Osteoblast (primary cell): ENCODE data around the gene SLC38A10. TPM values are rescaled to one million over a fixed set of nuclear protein-coding genes. Genes with fewer than 3 reads are reported as not detected.

Experiments
- DNase-seq: peaks from one replicate; pipeline ENCODE4 v3.0.0; 2011; ENCODE audit warnings: low spot score, mixed read lengths; ENCODE audit not compliant: insufficient read length; ENCODE audit errors: missing footprints
- H2AFZ ChIP-seq: 2 replicates; pipeline ENCODE4 v1.6.0; 2011; ENCODE audit warnings: mild to moderate bottlenecking, low read length
- H3K27ac ChIP-seq: 2 replicates; pipeline ENCODE4 v1.5.1; 2011; ENCODE audit warnings: mild to moderate bottlenecking, low read depth, low read length, moderate library complexity
- H3K27me3 ChIP-seq: 2 replicates; pipeline ENCODE4 v1.6.0; 2012; ENCODE audit warnings: mild to moderate bottlenecking, control low read depth, inconsistent platforms, low read length, moderate library complexity; ENCODE audit not compliant: insufficient read depth
- H3K36me3 ChIP-seq: 2 replicates; pipeline ENCODE4 v1.5.1; 2011; ENCODE audit warnings: mild to moderate bottlenecking, low read length, control low read depth, moderate library complexity; ENCODE audit not compliant: insufficient read depth
- H3K4me1 ChIP-seq: 2 replicates; pipeline ENCODE4 v1.5.1; 2011; ENCODE audit warnings: mild to moderate bottlenecking, low read length, control low read depth, moderate library complexity; ENCODE audit not compliant: insufficient read depth
- H3K4me2 ChIP-seq: 2 replicates; pipeline ENCODE4 v1.6.0; 2011; ENCODE audit warnings: mild to moderate bottlenecking, low read length; ENCODE audit not compliant: insufficient read depth
- H3K4me3 ChIP-seq: fragments of 200-600 bp; sonication (generic); 3 replicates; pipeline ENCODE4 v1.5.1; 2012; ENCODE audit warnings: mild to moderate bottlenecking, low read length, inconsistent platforms; ENCODE audit not compliant: insufficient read depth
- H3K79me2 ChIP-seq: 2 replicates; pipeline ENCODE4 v1.6.0; 2012; ENCODE audit warnings: mild to moderate bottlenecking, low read length, control low read depth, inconsistent platforms; ENCODE audit not compliant: insufficient read depth
- H3K9me3 ChIP-seq: 2 replicates; pipeline ENCODE4 v1.5.1; 2011; ENCODE audit warnings: low read depth, low read length, control low read depth
- H4K20me1 ChIP-seq: 2 replicates; pipeline ENCODE4 v1.6.0; 2012; ENCODE audit warnings: mild to moderate bottlenecking, low read length, control low read depth; ENCODE audit not compliant: insufficient read depth
- CTCF ChIP-seq: IDR thresholded peaks from 2 replicates; pipeline ENCODE4 v1.5.1; 2011; ENCODE audit warnings: mild to moderate bottlenecking, low read depth, low read length, moderate library complexity; ENCODE audit errors: extremely low read depth
- total RNA-seq: library from RNA; depleted of rRNA; stranded (reverse); fragments of >200 nt; gene quantifications from 2 replicates; pipeline ENCODE4 v1.2.3, GENCODE V29; 2012

Gene SLC38A10
- total RNA-seq, 1 donor, result 92.6 TPM

- H3K9me3 ChIP-seq, result no peaks in the 10 kb centered on the region
- peak; percentile 65 for DNase-seq
- H3K27ac ChIP-seq, result no peak overlapping the region
- H3K27me3 ChIP-seq, result no peaks in the 10 kb centered on the region
- H3K36me3 ChIP-seq, result no peaks in the 10 kb centered on the region
- H3K4me1 ChIP-seq, result peaks cover 9% of the 10 kb centered on the region
- H3K4me3 ChIP-seq, result peak overlapping the region; percentile 87
- H4K20me1 ChIP-seq, result peaks cover 3% of the 10 kb centered on the region
- no peak overlapping the region for H2AFZ ChIP-seq
- H3K79me2 ChIP-seq, result peaks cover 11% of the 10 kb centered on the region
- no peak for TF ChIP-seq CTCF
- peak overlapping the region; percentile 88 for H3K4me2 ChIP-seq
Observed at GRCh38 chr17:81221371-81221841, 73.7 kb downstream of the SLC38A10 start.

- Histone ChIP-seq H3K36me3 (no peaks in the 10 kb centered on the region), H3K4me2 (no peak overlapping the region), H2AFZ (no peak overlapping the region), H3K4me1 (peaks cover 9% of the 10 kb centered on the region), H3K79me2 (peaks cover 11% of the 10 kb centered on the region), H3K27ac (no peak overlapping the region), H3K9me3 (no peaks in the 10 kb centered on the region), H4K20me1 (peaks cover 3% of the 10 kb centered on the region), H3K27me3 (no peaks in the 10 kb centered on the region), H3K4me3 (no peak overlapping the region)
- peak; percentile 36 for DNase-seq
- TF ChIP-seq CTCF, result no peak
Observed at GRCh38 chr17:81219476-81220180, 75.5 kb downstream of the SLC38A10 start.

- Histone ChIP-seq H3K4me2 (no peak overlapping the region), H3K4me1 (peaks cover 9% of the 10 kb centered on the region), H2AFZ (no peak overlapping the region), H3K27ac (no peak overlapping the region), H3K27me3 (no peaks in the 10 kb centered on the region), H4K20me1 (peaks cover 3% of the 10 kb centered on the region), H3K9me3 (no peaks in the 10 kb centered on the region), H3K79me2 (peaks cover 11% of the 10 kb centered on the region), H3K4me3 (no peak overlapping the region), H3K36me3 (no peaks in the 10 kb centered on the region)
- DNase-seq, result peak; percentile 11
- no peak for TF ChIP-seq CTCF
Observed at GRCh38 chr17:81218991-81219390, 76.1 kb downstream of the SLC38A10 start.

- Histone ChIP-seq H3K27ac (no peak overlapping the region), H3K36me3 (no peaks in the 10 kb centered on the region), H3K27me3 (no peaks in the 10 kb centered on the region), H2AFZ (no peak overlapping the region), H3K4me3 (no peak overlapping the region), H3K9me3 (no peaks in the 10 kb centered on the region), H3K4me2 (no peak overlapping the region), H4K20me1 (peaks cover 3% of the 10 kb centered on the region), H3K79me2 (peaks cover 11% of the 10 kb centered on the region), H3K4me1 (peaks cover 6% of the 10 kb centered on the region)
- no peak for TF ChIP-seq CTCF
- peak; percentile 47 for DNase-seq
Observed at GRCh38 chr17:81218459-81218858, 76.6 kb downstream of the SLC38A10 start.
